Measurements from ENCODE around the gene SPTAN1.

DNA sequence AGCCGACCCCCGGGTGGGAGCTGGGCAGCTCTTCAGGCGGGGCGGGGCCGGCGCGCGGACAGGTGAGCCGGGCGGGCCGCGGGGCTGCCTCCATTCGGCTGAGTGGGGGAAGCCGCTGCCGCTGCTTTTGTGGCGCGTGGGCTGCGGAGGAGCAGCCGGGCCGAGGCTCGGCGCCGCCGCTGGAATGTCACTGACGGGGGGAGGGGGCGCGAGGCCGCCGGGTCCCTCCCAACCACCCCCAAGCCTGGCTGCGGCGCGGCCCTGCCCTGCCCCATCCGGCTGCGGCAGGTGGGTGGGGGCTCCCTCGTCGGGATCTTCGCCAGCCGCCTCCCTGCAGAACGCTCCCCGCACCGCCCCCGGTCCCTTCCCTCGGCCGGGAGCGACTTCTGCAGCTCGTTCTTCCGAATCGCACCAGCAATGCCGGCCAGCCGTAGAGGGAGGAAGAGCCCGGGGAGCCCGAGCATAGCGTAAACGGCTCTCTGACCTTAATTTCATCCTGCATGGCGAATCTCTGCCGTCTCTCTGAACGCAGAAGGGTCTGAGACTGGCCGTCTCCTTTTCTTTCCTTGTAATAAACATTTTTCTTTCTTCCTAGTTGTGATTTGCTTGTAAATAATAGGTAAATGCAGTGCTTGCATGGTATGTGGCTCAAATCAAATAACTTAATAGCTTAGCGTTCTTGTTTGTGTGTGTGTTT lies 505 bp downstream of the SPTAN1 start:
- TF ChIP-seq KDM1A (IDR thresholded peaks at IDR 0.05; ENCODE audit: low read depth) (no peak), SMC3 (IDR thresholded peaks at IDR 0.05) (0 out of 3 replicates have a peak, but pooled peaks have one; percentile 23), BHLHE40 (IDR thresholded peaks at IDR 0.05; ENCODE audit: low read depth, low read length) (no peak), JUNB (IDR thresholded peaks at IDR 0.05) (no peak)

Data from A549 (cell line).